ENCODE data around the gene NT5DC3.

NT5DC3 gene

DNA sequence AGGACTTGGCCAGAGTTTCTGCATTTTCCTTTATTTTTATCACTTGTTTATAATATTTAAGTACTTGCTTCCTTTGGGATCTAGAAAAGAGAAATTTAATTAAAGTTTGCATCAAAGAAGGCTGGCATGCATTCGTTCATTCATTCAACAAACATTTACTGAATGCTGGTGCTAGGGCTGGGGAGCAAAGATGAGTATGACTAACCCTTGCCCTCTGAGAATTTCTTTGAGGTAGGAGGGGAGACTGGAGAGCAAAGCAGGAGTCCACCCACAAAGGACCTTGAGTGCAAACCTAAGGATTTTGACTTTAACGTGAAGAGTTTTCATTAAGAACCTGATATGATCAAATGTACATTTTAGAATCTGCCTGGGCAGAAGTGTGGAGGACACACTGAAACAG lies 16.1 kb upstream of the NT5DC3 start:
- no peak overlapping the region for H3K4me3 ChIP-seq (ENCODE audit: control insufficient read depth, low read depth, low read length)
- TF ChIP-seq, protein P1, sequence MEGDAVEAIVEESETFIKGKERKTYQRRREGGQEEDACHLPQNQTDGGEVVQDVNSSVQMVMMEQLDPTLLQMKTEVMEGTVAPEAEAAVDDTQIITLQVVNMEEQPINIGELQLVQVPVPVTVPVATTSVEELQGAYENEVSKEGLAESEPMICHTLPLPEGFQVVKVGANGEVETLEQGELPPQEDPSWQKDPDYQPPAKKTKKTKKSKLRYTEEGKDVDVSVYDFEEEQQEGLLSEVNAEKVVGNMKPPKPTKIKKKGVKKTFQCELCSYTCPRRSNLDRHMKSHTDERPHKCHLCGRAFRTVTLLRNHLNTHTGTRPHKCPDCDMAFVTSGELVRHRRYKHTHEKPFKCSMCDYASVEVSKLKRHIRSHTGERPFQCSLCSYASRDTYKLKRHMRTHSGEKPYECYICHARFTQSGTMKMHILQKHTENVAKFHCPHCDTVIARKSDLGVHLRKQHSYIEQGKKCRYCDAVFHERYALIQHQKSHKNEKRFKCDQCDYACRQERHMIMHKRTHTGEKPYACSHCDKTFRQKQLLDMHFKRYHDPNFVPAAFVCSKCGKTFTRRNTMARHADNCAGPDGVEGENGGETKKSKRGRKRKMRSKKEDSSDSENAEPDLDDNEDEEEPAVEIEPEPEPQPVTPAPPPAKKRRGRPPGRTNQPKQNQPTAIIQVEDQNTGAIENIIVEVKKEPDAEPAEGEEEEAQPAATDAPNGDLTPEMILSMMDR (IDR thresholded peaks at IDR 0.05; ENCODE audit: control insufficient read depth, insufficient read depth, low read depth, low read length, missing control alignments): no peak
- no peak for DNase-seq (ENCODE audit: low read depth)

DNA sequence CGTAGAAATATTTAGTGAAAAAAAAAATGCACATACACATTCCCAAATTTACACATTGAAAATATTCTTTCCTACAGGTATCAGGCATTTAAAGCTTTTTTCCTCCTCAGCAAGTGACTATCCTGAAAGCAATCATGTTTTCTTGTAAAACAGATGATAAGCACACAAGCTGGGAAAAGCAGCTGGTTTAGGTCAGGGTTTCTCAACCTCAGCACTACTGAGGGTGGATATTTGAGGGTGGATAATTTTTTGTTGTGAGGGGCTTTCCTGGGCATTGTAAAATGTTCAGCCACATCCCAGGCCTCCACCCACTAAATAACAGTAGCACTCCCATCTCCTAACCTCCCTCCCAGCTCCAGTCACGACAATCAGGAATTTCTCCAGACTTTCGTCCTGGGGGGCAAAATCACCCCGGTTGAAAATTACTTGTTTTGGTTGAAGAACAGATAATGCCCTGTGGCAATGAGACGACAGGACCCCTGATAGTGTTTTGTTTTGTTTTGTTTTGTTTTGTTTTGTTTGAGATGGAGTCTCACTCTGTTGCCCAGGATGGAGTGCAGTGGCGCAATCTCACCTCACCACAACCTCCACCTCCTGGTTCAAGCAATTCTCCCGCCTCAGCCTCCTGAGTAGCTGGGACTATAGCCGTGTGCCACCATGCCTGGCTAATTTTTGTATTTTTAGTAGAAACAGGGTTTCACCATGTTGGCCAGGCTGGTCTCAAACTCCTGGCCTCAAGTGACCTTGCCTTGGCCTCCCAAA lies 15.0 kb upstream of the NT5DC3 start:
- DNase-seq (ENCODE audit: low read depth): no peak
- no peak overlapping the region for H3K4me3 ChIP-seq (ENCODE audit: control insufficient read depth, low read depth, low read length)
- TF ChIP-seq, protein P1 (IDR thresholded peaks at IDR 0.05; ENCODE audit: control insufficient read depth, insufficient read depth, low read depth, low read length, missing control alignments): no peak

DNA sequence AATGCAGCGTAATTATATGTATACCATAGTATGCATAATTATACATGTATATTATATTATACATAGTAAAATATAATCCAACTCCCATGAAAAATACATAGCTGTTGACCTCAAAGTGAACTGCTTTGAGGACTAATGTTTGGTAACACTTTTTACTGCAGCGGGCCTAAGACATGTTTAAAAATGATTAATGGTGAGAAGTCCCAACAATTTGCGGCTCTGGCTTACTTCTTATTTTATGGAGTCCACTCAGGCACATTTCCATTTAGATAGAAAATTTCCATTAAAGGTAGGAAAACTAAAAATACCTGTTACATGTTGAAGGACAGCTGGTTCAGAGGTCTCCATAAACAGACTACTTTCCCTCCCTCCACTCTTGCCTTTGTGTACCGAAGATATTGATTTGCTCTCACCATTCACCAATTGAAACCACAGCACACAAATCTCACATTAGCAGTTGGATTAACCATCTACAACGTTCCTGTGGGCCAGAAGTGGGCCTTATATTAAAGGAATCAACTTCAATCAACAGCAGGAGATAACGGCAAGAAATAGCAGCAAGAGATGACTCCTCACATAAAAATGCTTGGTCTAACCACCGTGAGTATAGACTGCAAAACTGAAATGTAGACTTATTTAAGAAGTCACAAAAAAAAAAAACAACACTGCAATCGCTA lies 14.1 kb upstream of the NT5DC3 start:
- TF ChIP-seq, protein P1 (IDR thresholded peaks at IDR 0.05; ENCODE audit: control insufficient read depth, insufficient read depth, low read depth, low read length, missing control alignments): no peak
- DNase-seq (ENCODE audit: low read depth): no peak
- H3K4me3 ChIP-seq (ENCODE audit: control insufficient read depth, low read depth, low read length): no peak overlapping the region

DNA sequence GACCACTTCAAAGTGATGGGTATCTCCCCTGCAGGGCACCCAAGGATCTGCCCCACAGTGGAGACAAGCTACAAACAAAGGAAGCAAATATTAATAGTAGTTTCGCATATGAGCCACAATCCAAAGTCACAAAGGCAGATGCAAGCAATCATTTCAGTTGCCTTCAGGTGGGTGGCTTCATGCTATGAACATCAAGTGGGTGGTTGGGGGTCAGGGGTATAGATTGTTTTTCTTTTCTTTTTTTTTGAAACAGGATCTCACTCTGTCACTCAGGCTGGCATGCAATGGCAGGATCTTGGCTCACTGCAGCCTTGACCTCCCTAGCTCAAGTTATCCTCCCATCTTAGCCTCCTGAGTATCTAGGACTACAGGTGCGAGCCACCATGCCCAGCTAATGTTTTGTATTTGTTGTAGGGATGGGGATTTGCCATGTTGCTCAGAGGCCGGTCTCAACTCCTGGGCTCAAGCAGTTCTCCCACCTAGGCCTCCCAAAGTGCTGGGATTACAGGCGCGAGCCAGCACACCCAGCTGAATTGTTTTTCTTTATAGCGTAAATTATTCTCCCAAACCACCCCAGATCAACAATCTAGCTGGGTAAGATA lies 13.4 kb upstream of the NT5DC3 start:
- DNase-seq (ENCODE audit: low read depth): no peak
- TF ChIP-seq, protein P1 (IDR thresholded peaks at IDR 0.05; ENCODE audit: control insufficient read depth, insufficient read depth, low read depth, low read length, missing control alignments): no peak
- no peak overlapping the region for H3K4me3 ChIP-seq (ENCODE audit: control insufficient read depth, low read depth, low read length)

DNA sequence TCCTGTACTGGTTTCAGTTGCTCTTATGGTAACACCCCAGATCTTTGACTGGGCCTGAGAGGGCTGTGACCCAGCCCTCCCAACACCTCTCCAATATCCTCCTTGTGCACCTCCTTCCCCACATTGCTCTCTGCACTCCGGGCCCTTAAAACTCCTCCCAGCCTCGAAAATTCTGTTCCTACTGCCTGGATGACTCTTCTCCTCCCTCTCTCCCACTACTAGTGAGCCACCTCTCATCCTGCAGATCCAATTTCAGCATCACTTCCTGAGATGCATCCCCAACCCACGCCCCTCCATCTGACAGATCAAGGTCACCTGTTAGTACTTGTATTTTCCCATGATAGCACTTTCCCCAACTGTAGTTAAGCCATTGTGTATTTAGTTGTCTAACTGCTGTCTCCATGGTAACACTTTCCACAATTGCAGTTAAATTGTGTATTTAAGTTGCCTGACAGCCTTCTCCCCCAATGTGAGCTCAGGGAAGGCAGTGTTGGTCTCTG lies 11.5 kb upstream of the NT5DC3 start:
- no peak overlapping the region for H3K4me3 ChIP-seq (ENCODE audit: control insufficient read depth, low read depth, low read length)
- DNase-seq (ENCODE audit: low read depth): no peak
- TF ChIP-seq, protein P1 (IDR thresholded peaks at IDR 0.05; ENCODE audit: control insufficient read depth, insufficient read depth, low read depth, low read length, missing control alignments): no peak

DNA sequence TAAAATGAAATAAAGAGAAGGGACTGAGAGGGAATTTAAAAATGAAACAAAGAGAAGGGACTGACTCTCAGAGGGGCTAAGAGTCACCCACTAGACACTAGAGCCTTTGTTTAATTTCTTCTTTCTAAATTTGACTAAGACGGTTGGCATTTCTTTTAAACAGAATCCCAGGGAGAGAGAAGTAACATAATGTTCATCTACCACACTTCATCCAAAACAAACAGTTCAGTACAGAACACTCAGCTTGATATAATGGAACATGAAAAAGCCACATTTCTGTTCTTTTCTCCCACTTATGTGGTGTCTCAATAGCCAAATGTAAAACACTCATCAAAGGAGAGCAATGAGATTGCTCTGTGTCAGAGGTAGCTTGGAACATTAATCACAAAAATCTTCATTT lies 10.1 kb upstream of the NT5DC3 start:
- DNase-seq (ENCODE audit: low read depth): no peak
- H3K4me3 ChIP-seq (ENCODE audit: control insufficient read depth, low read depth, low read length): no peak overlapping the region
- TF ChIP-seq, protein P1 (IDR thresholded peaks at IDR 0.05; ENCODE audit: control insufficient read depth, insufficient read depth, low read depth, low read length, missing control alignments): no peak
